PC-3 (cell line): ENCODE measurements around the gene TPST1. TPM values are rescaled to one million over a fixed set of nuclear protein-coding genes. Genes with fewer than 3 reads are reported as not detected.
"Not testable (repeated sequence)": the region's sequence is repeated elsewhere in the genome, so short reads cannot be mapped to it uniquely, and the experiment has no call there.

Source experiments
- ATAC-seq: fragments of 200-7000 bp; cut with Tn5 transposase; 2 replicates; pipeline ENCODE4 v1.9.1; 2020; ENCODE audit warnings: mild to moderate bottlenecking, moderate library complexity
- BruUV-seq: library from RNA; stranded (reverse); fragments of 400-500 nt; replicated peaks from 2 replicates; lab custom pipeline; 2021; lab: Mats Ljungman, UMichigan
- CTCF ChIA-PET: fragments of 300-600 bp; sonication (Branson Sonifier 250); formaldehyde crosslinking; loops from one replicate; lab custom pipeline; 2022; ENCODE audit warnings: antibody characterized with exemption; lab: Charles Lee
- POLR2A ChIA-PET: fragments of 300-600 bp; sonication (Branson Sonifier 250); formaldehyde crosslinking; loops from one replicate; lab custom pipeline; 2022; ENCODE audit warnings: antibody characterized with exemption; ENCODE audit not compliant: unreplicated experiment; lab: Charles Lee
- DNase-seq: peaks from one replicate; pipeline ENCODE4 v3.0.0-alpha.2; 2015
- H2AFZ ChIP-seq: fragments of 300-600 bp; sonication (generic); 2 replicates; pipeline ENCODE4 v1.6.0; 2016; ENCODE audit warnings: antibody characterized with exemption, low read length
- H3F3A ChIP-seq: fragments of 300-600 bp; sonication (generic); one replicate; pipeline ENCODE4 v1.6.0; 2017; ENCODE audit warnings: antibody characterized with exemption, low read length, control low read depth, mild to moderate bottlenecking; ENCODE audit not compliant: unreplicated experiment
- H3K27ac ChIP-seq: fragments of 300-600 bp; sonication (generic); 2 replicates; pipeline ENCODE4 v1.5.1; 2016; ENCODE audit warnings: mild to moderate bottlenecking, low read length
- H3K27me3 ChIP-seq: fragments of 300-600 bp; sonication (generic); 2 replicates; pipeline ENCODE4 v1.6.1; 2016; ENCODE audit warnings: low read length, mixed read lengths
- H3K36me3 ChIP-seq: fragments of 300-600 bp; sonication (generic); 2 replicates; pipeline ENCODE4 v1.6.1; 2016; ENCODE audit warnings: low read depth, mixed run types, low read length, mixed read lengths
- H3K4me1 ChIP-seq: fragments of 300-600 bp; sonication (generic); 2 replicates; pipeline ENCODE4 v1.5.1; 2016; ENCODE audit warnings: low read length; ENCODE audit not compliant: insufficient read depth
- H3K4me2 ChIP-seq: fragments of 300-600 bp; sonication (generic); 2 replicates; pipeline ENCODE4 v1.6.0; 2016; ENCODE audit warnings: low read length
- H3K4me3 ChIP-seq: fragments of 300-600 bp; sonication (generic); 2 replicates; pipeline ENCODE4 v1.5.1; 2016; ENCODE audit warnings: mild to moderate bottlenecking, low read length, mixed read lengths
- H3K79me2 ChIP-seq: fragments of 300-600 bp; sonication (generic); 2 replicates; pipeline ENCODE4 v1.6.1; 2017; ENCODE audit warnings: low read length, mixed read lengths
- H3K9ac ChIP-seq: fragments of 300-600 bp; sonication (generic); 2 replicates; pipeline ENCODE4 v1.6.0; 2016; ENCODE audit warnings: mild to moderate bottlenecking, low read length
- H3K9me2 ChIP-seq: fragments of 300-600 bp; sonication (generic); replicated peaks from 2 replicates; pipeline ENCODE4 v1.6.1; 2016; ENCODE audit warnings: mixed run types, low read length, mixed read lengths
- H3K9me3 ChIP-seq: fragments of 300-600 bp; sonication (generic); 2 replicates; pipeline ENCODE4 v1.6.1; 2016; ENCODE audit warnings: low read length, mixed read lengths
- H4K20me1 ChIP-seq: fragments of 300-600 bp; sonication (generic); 2 replicates; pipeline ENCODE4 v1.6.1; 2016; ENCODE audit warnings: low read length, mixed read lengths
- EZH2 ChIP-seq: fragments of 300-600 bp; sonication (generic); IDR thresholded peaks from one replicate; pipeline ENCODE4 v1.6.1; 2017; ENCODE audit warnings: antibody characterized with exemption, mild to moderate bottlenecking, low read length; ENCODE audit not compliant: unreplicated experiment
- EZH2phosphoT487 ChIP-seq: fragments of 300-600 bp; sonication (generic); IDR thresholded peaks from 2 replicates; pipeline ENCODE4 v1.6.1; 2018; ENCODE audit warnings: mild to moderate bottlenecking, antibody characterized with exemption, low read length, borderline replicate concordance
- intact Hi-C: fragments of 100-400 bp; cut with micrococcal nuclease; formaldehyde crosslinking; loops from 2 replicates; pipeline ENCODE4 v1.9.0; 2023
- total RNA-seq: library from RNA; depleted of rRNA; stranded (reverse); fragments of >200 nt; gene quantifications from 2 replicates; pipeline ENCODE4 v1.2.3, GENCODE V29; 2014
- TF ChIP-seq, protein P1 (sequence below): fragments of 300-600 bp; sonication (generic); conservative IDR thresholded peaks from 2 replicates; pipeline ENCODE4 v1.5.1; 2017; ENCODE audit warnings: antibody characterized with exemption, low read depth, mild to moderate bottlenecking, low read length

The TPST1 gene
- total RNA-seq, 1 experiment from 2014 or later: 14.4 TPM

DNA sequence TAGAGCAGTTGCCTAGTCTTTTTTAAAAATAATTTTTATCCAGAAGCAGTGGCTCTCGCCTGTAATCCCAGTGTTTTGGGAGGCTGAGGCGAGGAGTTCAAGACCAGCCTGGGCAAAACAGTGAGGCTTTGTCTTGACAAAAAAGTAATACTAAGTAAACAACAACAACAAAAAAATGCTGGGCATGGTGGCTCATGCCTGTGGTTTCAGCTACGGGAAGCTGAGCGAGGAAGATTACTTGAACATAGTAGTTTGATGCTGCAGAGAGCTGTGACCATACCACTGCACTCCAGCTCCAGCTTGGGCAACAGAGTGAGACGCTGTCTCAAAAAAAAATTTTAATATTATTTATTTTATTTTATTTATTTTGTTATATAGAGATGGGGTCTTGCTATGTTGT, 31.3 kb upstream of the TPST1 start:
- H3K9me2 ChIP-seq: no peaks in the 10 kb centered on the region
- ATAC-seq (no peak), DNase-seq (no peak)
- CTCF ChIA-PET: no interaction called here
- H4K20me1 ChIP-seq: no peaks in the 10 kb centered on the region
- no peak overlapping the region for H3K4me2 ChIP-seq
- no peak overlapping the region for H2AFZ ChIP-seq
- POLR2A ChIA-PET: no interaction called here
- BruUV-seq: no TSS peak
- no peaks in the 10 kb centered on the region for H3K4me1 ChIP-seq
- no peaks in the 10 kb centered on the region for H3F3A ChIP-seq
- intact Hi-C loops: no loop called here
- H3K4me3 ChIP-seq: no peak overlapping the region
- no peaks in the 10 kb centered on the region for H3K9me3 ChIP-seq
- H3K27ac ChIP-seq: no peak overlapping the region
- TF ChIP-seq EZH2phosphoT487 (no peak), EZH2 (no peak)
- TF ChIP-seq, protein P1, sequence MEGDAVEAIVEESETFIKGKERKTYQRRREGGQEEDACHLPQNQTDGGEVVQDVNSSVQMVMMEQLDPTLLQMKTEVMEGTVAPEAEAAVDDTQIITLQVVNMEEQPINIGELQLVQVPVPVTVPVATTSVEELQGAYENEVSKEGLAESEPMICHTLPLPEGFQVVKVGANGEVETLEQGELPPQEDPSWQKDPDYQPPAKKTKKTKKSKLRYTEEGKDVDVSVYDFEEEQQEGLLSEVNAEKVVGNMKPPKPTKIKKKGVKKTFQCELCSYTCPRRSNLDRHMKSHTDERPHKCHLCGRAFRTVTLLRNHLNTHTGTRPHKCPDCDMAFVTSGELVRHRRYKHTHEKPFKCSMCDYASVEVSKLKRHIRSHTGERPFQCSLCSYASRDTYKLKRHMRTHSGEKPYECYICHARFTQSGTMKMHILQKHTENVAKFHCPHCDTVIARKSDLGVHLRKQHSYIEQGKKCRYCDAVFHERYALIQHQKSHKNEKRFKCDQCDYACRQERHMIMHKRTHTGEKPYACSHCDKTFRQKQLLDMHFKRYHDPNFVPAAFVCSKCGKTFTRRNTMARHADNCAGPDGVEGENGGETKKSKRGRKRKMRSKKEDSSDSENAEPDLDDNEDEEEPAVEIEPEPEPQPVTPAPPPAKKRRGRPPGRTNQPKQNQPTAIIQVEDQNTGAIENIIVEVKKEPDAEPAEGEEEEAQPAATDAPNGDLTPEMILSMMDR: no peak
- no peaks in the 10 kb centered on the region for H3K36me3 ChIP-seq
- no peak overlapping the region for H3K9ac ChIP-seq
- H3K27me3 ChIP-seq: no peaks in the 10 kb centered on the region
- H3K79me2 ChIP-seq: no peaks in the 10 kb centered on the region

DNA sequence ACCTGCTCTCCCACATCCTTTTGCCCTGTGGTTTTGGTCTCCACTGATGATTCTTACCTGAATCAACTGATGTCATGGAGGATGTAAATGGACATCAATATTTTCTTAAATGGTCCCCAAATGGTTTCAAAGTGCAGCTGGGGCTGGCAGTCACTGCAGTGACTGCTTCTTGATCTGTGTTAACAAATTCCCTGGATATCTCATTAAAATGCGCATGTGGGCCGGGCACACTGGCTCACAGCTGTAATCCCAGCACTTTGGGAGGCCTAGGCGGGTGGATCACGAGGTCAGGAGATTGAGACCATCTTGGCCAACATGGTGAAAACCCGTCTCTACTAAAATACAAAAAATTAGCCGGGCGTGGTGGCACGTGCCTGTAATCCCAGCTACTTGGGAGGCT, 30.1 kb upstream of the TPST1 start:
- H3K9me2 ChIP-seq, H3K27me3 ChIP-seq, BruUV-seq, H3K4me2 ChIP-seq, CTCF ChIA-PET, H3K36me3 ChIP-seq, POLR2A ChIA-PET, intact Hi-C loops, H3K4me3 ChIP-seq, H4K20me1 ChIP-seq, H3K4me1 ChIP-seq, ATAC-seq, H3F3A ChIP-seq, H3K9me3 ChIP-seq, H2AFZ ChIP-seq, H3K79me2 ChIP-seq, H3K9ac ChIP-seq, H3K27ac ChIP-seq, DNase-seq: not testable (repeated sequence)

DNA sequence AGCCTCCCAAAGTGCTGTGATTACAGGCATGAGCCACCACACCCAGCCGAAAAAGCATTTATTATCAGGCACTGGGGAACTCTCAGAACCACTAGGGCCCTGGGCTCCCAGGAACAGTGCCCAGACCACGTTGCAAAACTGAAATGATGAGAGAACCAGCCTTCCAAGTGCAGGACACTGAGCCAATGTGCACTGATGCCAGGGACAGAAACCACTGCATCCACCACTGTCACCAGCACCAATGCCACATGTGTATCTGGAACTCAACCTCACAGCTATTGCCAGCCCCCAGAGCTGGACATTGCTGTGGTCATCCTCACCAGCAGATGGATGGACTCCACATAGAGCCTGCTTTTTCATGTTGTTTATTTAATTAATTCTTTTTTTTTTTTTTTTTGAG, 28.2 kb upstream of the TPST1 start:
- Histone ChIP-seq H3K27ac (no peak overlapping the region), H4K20me1 (no peaks in the 10 kb centered on the region), H3K4me3 (no peak overlapping the region), H3K9me3 (no peaks in the 10 kb centered on the region), H3K27me3 (no peaks in the 10 kb centered on the region), H3K9ac (no peak overlapping the region), H2AFZ (no peak overlapping the region), H3K4me2 (no peak overlapping the region), H3K36me3 (no peaks in the 10 kb centered on the region), H3K9me2 (no peaks in the 10 kb centered on the region), H3K79me2 (no peaks in the 10 kb centered on the region), H3K4me1 (no peaks in the 10 kb centered on the region), H3F3A (no peaks in the 10 kb centered on the region)
- BruUV-seq: no TSS peak
- intact Hi-C loops: no loop called here
- POLR2A ChIA-PET: no interaction called here
- CTCF ChIA-PET: no interaction called here
- DNase-seq (no peak), ATAC-seq (no peak)
- TF ChIP-seq EZH2 (no peak), EZH2phosphoT487 (no peak)
- TF ChIP-seq, protein P1: no peak
